ENCODE data around the gene ITFG2. TPM values are rescaled to one million over a fixed set of nuclear protein-coding genes. Genes with fewer than 3 reads are reported as not detected.

ITFG2 gene
- total RNA-seq, 1 experiment from 2014 or later, result 39.2 TPM

- ChIA-PET CTCF (interaction anchor here (0.6 to 1.2 kb wide), 3 partner anchors 8 to 14 kb away, joined by 4 to 9 read pairs (median 4); no protein-coding TSS in a partner anchor), POLR2A (ENCODE audit: low non-redundant PET) (no interaction called here)
- peaks cover 41% of the 10 kb centered on the region for H3K36me3 ChIP-seq (ENCODE audit: insufficient read depth, low read length, poor library complexity, severe bottlenecking)
- H3K27me3 ChIP-seq (replicated peaks; ENCODE audit: insufficient read depth, low read depth, low read length, poor library complexity), result no peaks in the 10 kb centered on the region
- no peaks in the 10 kb centered on the region for H3K9me3 ChIP-seq (ENCODE audit: low read depth, low read length, poor library complexity, severe bottlenecking)
- DNase-seq (ENCODE audit: low spot score), result peak; percentile 80
- peak overlapping the region; percentile 69 for H3K27ac ChIP-seq (ENCODE audit: low read depth, low read length, poor library complexity, severe bottlenecking)
- BruUV-seq (replicated peaks), result no TSS peak
- peak overlapping the region; percentile 87 for H3K4me3 ChIP-seq (ENCODE audit: low read depth, low read length, poor library complexity, severe bottlenecking)
- TF ChIP-seq CTCF (conservative IDR thresholded peaks at IDR 0.05; ENCODE audit: low read depth, low read length) (no peak), EZH2 (IDR thresholded peaks at IDR 0.05; ENCODE audit: borderline replicate concordance, low read depth, low read length, poor library complexity, severe bottlenecking) (no peak)
- peaks cover 15% of the 10 kb centered on the region for H3K4me1 ChIP-seq (ENCODE audit: insufficient read depth, low read length, poor library complexity, severe bottlenecking)
- intact Hi-C loops (cut with micrococcal nuclease; ENCODE audit: unreplicated experiment), result no loop called here
Observed at GRCh38 chr12:2795291-2796186, 16.9 kb upstream of the ITFG2 start.

GRCh38 chr12:2796187-2796666, 16.2 kb upstream of the ITFG2 start:
- Histone ChIP-seq H3K36me3 (ENCODE audit: insufficient read depth, low read length, poor library complexity, severe bottlenecking) (peaks cover 48% of the 10 kb centered on the region), H3K4me1 (ENCODE audit: insufficient read depth, low read length, poor library complexity, severe bottlenecking) (peaks cover 15% of the 10 kb centered on the region), H3K9me3 (ENCODE audit: low read depth, low read length, poor library complexity, severe bottlenecking) (no peaks in the 10 kb centered on the region), H3K27ac (ENCODE audit: low read depth, low read length, poor library complexity, severe bottlenecking) (peak overlapping the region; percentile 69), H3K27me3 (replicated peaks; ENCODE audit: insufficient read depth, low read depth, low read length, poor library complexity) (no peaks in the 10 kb centered on the region), H3K4me3 (ENCODE audit: low read depth, low read length, poor library complexity, severe bottlenecking) (peak overlapping the region; percentile 87)
- DNase-seq (ENCODE audit: low spot score), result no peak
- POLR2A ChIA-PET (ENCODE audit: low non-redundant PET), result no interaction called here
- no TSS peak for BruUV-seq (replicated peaks)
- intact Hi-C loops (cut with micrococcal nuclease; ENCODE audit: unreplicated experiment), result no loop called here
- TF ChIP-seq CTCF (conservative IDR thresholded peaks at IDR 0.05; ENCODE audit: low read depth, low read length), result no peak; the same call in 1 of the 2 replicates
- no peak for TF ChIP-seq EZH2 (IDR thresholded peaks at IDR 0.05; ENCODE audit: borderline replicate concordance, low read depth, low read length, poor library complexity, severe bottlenecking)
- CTCF ChIA-PET, result interaction anchor here (0.6 to 1.2 kb wide), 3 partner anchors 9 to 444 kb away, joined by 3 to 4 read pairs (median 4); no protein-coding TSS in a partner anchor

GRCh38 chr12:2797721-2798418, 14.6 kb upstream of the ITFG2 start:
- H3K4me1 ChIP-seq (ENCODE audit: insufficient read depth, low read length, poor library complexity, severe bottlenecking), result peaks cover 15% of the 10 kb centered on the region
- POLR2A ChIA-PET (ENCODE audit: low non-redundant PET), result no interaction called here
- H3K4me3 ChIP-seq (ENCODE audit: low read depth, low read length, poor library complexity, severe bottlenecking), result no peak overlapping the region
- peaks cover 64% of the 10 kb centered on the region for H3K36me3 ChIP-seq (ENCODE audit: insufficient read depth, low read length, poor library complexity, severe bottlenecking)
- TF ChIP-seq EZH2 (IDR thresholded peaks at IDR 0.05; ENCODE audit: borderline replicate concordance, low read depth, low read length, poor library complexity, severe bottlenecking) (no peak), CTCF (conservative IDR thresholded peaks at IDR 0.05; ENCODE audit: low read depth, low read length) (0 out of 2 replicates have a peak, but pooled peaks have one; percentile 30)
- no peaks in the 10 kb centered on the region for H3K9me3 ChIP-seq (ENCODE audit: low read depth, low read length, poor library complexity, severe bottlenecking)
- BruUV-seq (replicated peaks), result no TSS peak
- no peak overlapping the region for H3K27ac ChIP-seq (ENCODE audit: low read depth, low read length, poor library complexity, severe bottlenecking)
- CTCF ChIA-PET, result interaction anchor here (0.6 to 1.5 kb wide), 2 partner anchors 14 to 89 kb away, joined by 3 to 7 read pairs; no protein-coding TSS in a partner anchor
- H3K27me3 ChIP-seq (replicated peaks; ENCODE audit: insufficient read depth, low read depth, low read length, poor library complexity), result no peaks in the 10 kb centered on the region
- intact Hi-C loops (cut with micrococcal nuclease; ENCODE audit: unreplicated experiment), result no loop called here
- DNase-seq (ENCODE audit: low spot score), result no peak
